Neuron (in vitro differentiated cells): ENCODE measurements around the gene KIF21B.

Experiments used
- H2AFZ ChIP-seq: one replicate; pipeline ENCODE4 v1.6.1; 2013; ENCODE audit warnings: low read depth, mild to moderate bottlenecking, inconsistent platforms, low read length, moderate library complexity
- H3K27me3 ChIP-seq: one replicate; pipeline ENCODE4 v1.6.1; 2013; ENCODE audit warnings: low read length; ENCODE audit not compliant: insufficient read depth
- H3K36me3 ChIP-seq: one replicate; pipeline ENCODE4 v1.6.1; 2013; ENCODE audit warnings: low read length; ENCODE audit not compliant: insufficient read depth
- H3K4me1 ChIP-seq: one replicate; pipeline ENCODE4 v1.6.1; 2013; ENCODE audit warnings: low read length; ENCODE audit not compliant: insufficient read depth
- H3K4me3 ChIP-seq: 2 replicates; pipeline ENCODE4 v1.5.1; 2013; ENCODE audit warnings: mild to moderate bottlenecking, low read length, moderate library complexity
- H3K9me3 ChIP-seq: one replicate; pipeline ENCODE4 v1.6.1; 2013; ENCODE audit warnings: low read length

Gene KIF21B

GRCh38 chr1:201011616-201012015, 11.9 kb downstream of the KIF21B start:
- no peak overlapping the region for H2AFZ ChIP-seq
- no peaks in the 10 kb centered on the region for H3K9me3 ChIP-seq
- H3K4me3 ChIP-seq: no peak overlapping the region
- H3K27me3 ChIP-seq: no peaks in the 10 kb centered on the region
- no peaks in the 10 kb centered on the region for H3K36me3 ChIP-seq
- peaks cover 45% of the 10 kb centered on the region for H3K4me1 ChIP-seq

DNA sequence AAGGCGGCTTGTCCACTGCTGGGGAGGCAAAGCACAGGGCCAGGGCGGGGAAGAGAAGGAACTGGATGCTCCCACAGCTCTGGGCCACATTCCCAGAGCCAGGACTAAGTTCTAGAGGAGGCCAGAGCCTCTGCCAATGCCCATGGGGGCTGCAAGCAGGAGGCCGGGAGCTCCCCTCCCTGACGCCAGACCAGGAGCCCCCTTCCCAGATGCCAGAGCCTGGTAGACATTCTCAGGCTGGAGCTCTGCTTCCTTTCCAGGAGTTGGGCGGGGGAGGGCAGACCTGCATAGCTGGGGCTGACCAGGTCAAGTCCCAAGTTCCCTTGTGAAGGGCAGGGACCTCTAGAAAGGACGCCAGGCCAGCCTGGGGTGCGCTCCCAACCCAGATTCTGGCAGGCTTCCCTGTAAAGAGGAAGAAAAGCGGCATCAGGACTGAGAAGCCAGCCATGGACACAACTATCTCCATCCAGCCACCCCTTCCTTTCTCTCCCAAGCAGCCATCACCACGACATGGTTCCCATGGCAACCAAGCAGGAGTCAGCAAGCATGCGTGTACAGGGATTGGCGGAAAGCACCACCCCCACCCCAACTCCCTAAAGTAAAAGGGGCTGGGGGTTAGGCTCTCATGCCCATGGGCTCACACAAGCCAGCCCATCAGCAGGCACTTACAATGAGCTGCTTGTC, 13.4 kb downstream of the KIF21B start:
- peaks cover 2% of the 10 kb centered on the region for H3K36me3 ChIP-seq
- H2AFZ ChIP-seq: no peak overlapping the region
- no peaks in the 10 kb centered on the region for H3K27me3 ChIP-seq
- H3K9me3 ChIP-seq: no peaks in the 10 kb centered on the region
- H3K4me3 ChIP-seq: no peak overlapping the region
- H3K4me1 ChIP-seq: peaks cover 48% of the 10 kb centered on the region

DNA sequence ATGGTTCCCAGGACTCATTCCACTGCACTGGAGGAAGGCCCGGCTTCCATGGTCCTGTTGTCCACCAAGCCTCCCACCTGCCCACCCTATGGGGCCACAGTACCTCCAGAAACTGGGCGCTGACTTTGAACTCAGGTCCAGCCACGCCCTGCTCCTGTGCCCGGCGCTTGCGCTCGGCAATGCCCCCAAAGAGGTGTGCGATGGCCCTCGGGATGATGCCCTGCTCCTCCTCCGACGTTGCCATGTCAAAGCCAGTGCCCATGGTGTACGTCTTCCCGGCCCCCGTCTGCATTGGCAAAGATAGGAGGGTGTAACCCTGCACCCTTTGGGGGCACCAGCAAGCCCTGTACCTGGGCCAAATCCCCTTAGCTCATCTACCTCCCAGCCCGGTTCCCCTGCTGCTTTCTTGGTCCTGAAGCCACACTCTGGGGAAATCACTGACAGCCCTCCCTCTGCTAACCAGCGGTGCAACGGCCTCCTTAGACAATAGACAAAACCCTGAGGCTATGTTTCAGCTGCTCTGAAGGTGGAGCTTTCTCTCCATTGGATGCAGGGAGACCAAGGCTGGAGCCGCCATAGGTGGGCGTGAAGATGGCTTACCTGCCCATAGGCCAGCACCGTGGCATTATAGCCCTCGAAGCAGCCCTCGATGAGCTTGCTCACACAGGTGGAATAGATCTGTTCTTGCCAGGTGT, 14.7 kb downstream of the KIF21B start:
- H3K4me1 ChIP-seq: peaks cover 37% of the 10 kb centered on the region
- no peaks in the 10 kb centered on the region for H3K27me3 ChIP-seq
- H3K4me3 ChIP-seq: no peak overlapping the region
- peaks cover 10% of the 10 kb centered on the region for H3K36me3 ChIP-seq
- H2AFZ ChIP-seq: no peak overlapping the region
- no peaks in the 10 kb centered on the region for H3K9me3 ChIP-seq

GRCh38 chr1:201007481-201007880, 16.0 kb downstream of the KIF21B start:
- Histone ChIP-seq H3K36me3 (peaks cover 18% of the 10 kb centered on the region), H3K27me3 (no peaks in the 10 kb centered on the region), H3K4me3 (no peak overlapping the region)

DNA sequence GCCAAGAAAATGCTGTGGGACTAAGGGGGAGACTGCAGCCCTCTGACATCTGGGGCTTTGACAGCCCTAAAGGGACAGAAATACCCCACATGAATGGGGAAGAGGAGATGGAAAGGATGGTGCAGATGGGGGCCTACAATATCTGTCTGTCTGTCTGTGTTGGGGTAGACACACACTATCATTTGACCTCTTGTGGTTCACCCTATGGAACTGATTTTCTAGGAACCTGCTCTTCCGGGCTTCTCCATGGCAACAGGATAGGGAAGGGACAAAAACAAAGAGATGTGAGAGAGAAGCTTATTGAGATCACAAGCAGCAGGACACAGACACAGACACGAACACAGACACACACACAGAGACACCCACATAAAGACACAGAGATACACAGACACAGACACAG, 17.1 kb downstream of the KIF21B start:
- Histone ChIP-seq H2AFZ (no peak overlapping the region), H3K9me3 (no peaks in the 10 kb centered on the region), H3K36me3 (peaks cover 23% of the 10 kb centered on the region), H3K4me1 (peaks cover 31% of the 10 kb centered on the region), H3K4me3 (no peak overlapping the region), H3K27me3 (no peaks in the 10 kb centered on the region)

More at GRCh38 chr1:201007481-201007880, 16.0 kb downstream of the KIF21B start:
- no peak overlapping the region for H2AFZ ChIP-seq
- peaks cover 36% of the 10 kb centered on the region for H3K4me1 ChIP-seq
- H3K9me3 ChIP-seq: no peaks in the 10 kb centered on the region

- Histone ChIP-seq H3K27me3 (no peaks in the 10 kb centered on the region), H3K4me1 (peaks cover 15% of the 10 kb centered on the region), H3K36me3 (peaks cover 31% of the 10 kb centered on the region), H2AFZ (no peak overlapping the region), H3K4me3 (no peak overlapping the region), H3K9me3 (no peaks in the 10 kb centered on the region)
These were observed 18.8 kb downstream of the KIF21B start for GRCh38 chr1:201004732-201005131.

GRCh38 chr1:201004154-201004553, 19.4 kb downstream of the KIF21B start:
- H3K27me3 ChIP-seq: no peaks in the 10 kb centered on the region
- H2AFZ ChIP-seq: no peak overlapping the region
- H3K36me3 ChIP-seq: peaks cover 37% of the 10 kb centered on the region

DNA sequence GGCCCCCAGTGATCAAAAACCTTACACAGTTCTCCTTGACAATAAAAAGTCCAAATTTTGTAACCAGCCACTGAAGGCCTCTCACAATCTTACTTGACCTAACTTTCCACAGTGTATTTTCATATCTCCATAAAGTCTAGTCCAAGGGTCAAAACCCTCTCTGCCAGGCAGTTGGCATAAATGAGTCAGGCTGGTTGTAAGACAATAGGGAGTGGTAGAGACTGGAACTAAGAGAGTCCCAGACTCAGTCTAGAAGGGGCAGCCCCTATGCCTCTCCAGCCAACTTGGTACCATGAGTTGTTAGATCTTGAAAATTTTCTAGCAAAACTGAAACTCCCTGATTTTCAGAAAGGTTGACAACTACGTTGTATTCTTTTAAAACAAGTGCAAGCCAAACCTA, 21.0 kb downstream of the KIF21B start:
- Histone ChIP-seq H3K9me3 (no peaks in the 10 kb centered on the region), H3K4me3 (no peak overlapping the region), H2AFZ (no peak overlapping the region), H3K4me1 (peaks cover 8% of the 10 kb centered on the region), H3K27me3 (no peaks in the 10 kb centered on the region), H3K36me3 (peaks cover 48% of the 10 kb centered on the region)

More at GRCh38 chr1:201004154-201004553, 19.4 kb downstream of the KIF21B start:
- Histone ChIP-seq H3K4me1 (peaks cover 12% of the 10 kb centered on the region), H3K4me3 (no peak overlapping the region), H3K9me3 (no peaks in the 10 kb centered on the region)

DNA sequence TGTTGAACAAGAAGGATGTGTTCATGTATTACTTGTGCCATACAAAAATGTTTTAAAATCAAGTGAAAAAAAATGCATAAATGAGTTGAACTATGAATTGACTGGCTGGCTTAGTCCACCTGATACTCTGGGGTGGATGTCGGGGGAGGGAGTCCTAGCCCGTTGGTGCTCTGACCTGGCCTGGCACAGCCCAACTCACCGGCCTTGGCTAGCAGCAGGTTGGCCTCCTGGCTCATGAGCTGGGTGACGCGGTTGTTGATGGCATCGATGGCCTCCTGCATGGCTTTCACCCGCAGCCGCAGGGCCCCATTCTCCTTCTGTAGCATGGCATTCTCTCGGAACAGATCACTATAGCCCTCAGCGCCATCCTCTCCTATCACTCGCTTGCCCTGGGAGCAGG, 21.6 kb downstream of the KIF21B start:
- Histone ChIP-seq H3K4me1 (peaks cover 8% of the 10 kb centered on the region), H3K4me3 (no peak overlapping the region), H2AFZ (no peak overlapping the region), H3K9me3 (no peaks in the 10 kb centered on the region), H3K27me3 (no peaks in the 10 kb centered on the region), H3K36me3 (peaks cover 52% of the 10 kb centered on the region)

DNA sequence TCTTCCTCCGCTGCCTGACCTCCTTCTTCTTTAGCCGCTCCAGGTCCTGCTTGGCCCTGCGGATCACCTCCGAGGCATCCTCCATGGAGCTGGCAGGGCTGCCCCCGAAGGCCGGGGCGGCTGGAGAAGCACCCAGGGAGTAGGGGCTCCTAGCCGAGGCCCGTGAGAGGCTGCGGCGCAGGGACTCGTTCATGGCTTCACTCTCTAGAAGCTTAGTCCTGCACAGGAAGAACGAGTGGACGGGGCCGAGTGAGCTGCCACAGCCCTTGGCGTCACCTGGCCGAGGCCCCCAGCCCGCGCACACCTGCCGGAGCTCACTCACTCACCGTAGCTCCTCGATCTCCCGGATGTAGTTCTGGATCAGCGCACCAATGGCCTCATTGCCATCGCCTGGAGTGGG, 23.1 kb downstream of the KIF21B start:
- Histone ChIP-seq H3K27me3 (no peaks in the 10 kb centered on the region), H3K9me3 (no peaks in the 10 kb centered on the region), H3K36me3 (peaks cover 64% of the 10 kb centered on the region), H2AFZ (no peak overlapping the region), H3K4me1 (no peaks in the 10 kb centered on the region), H3K4me3 (no peak overlapping the region)

DNA sequence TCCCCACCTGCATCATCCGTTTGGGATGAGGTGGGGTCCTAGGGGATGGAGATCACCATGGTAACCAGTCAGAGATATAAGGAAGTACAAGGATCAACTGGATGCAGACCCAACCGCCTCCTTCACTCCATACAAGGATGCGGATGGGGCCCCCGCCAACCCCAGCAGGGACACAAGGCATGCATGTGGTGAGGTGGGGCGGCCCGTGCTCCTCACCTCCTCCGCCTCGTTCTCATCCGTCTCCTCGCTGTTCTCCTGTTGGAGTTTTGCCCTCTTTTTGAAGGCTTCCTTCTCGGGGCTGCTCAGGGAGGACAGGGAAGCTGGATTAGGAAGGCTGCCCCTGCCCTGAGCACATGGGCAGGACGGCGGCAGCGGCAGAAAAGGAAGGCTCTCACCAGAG, 23.8 kb downstream of the KIF21B start:
- H3K36me3 ChIP-seq: peaks cover 62% of the 10 kb centered on the region
- H2AFZ ChIP-seq: no peak overlapping the region
- H3K4me1 ChIP-seq: no peaks in the 10 kb centered on the region
- H3K4me3 ChIP-seq: no peak overlapping the region
- no peaks in the 10 kb centered on the region for H3K9me3 ChIP-seq
- no peaks in the 10 kb centered on the region for H3K27me3 ChIP-seq

DNA sequence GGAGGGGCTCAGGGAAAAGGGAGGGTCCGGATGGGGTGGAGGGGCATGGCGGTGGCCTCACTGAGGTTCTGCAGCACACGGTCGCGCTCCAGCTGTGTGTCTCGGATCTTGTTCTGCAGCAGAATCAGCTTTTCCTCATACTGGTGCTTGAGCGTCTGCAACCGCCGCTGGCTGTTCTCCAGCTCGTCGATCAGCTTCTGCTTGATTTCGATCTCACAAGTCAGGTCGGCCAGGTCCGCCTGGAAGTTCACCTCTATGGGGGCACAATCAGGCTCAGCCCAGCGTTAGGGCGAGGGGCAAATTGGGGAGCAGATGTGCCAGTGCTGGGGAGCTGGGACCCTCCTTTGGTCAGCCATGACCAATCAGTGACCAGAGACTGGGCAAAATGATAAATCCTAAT, 25.2 kb downstream of the KIF21B start:
- Histone ChIP-seq H3K27me3 (no peaks in the 10 kb centered on the region), H3K4me3 (no peak overlapping the region), H3K4me1 (no peaks in the 10 kb centered on the region), H2AFZ (no peak overlapping the region), H3K36me3 (peaks cover 60% of the 10 kb centered on the region), H3K9me3 (no peaks in the 10 kb centered on the region)

- Histone ChIP-seq H3K36me3 (peaks cover 71% of the 10 kb centered on the region), H3K4me1 (peaks cover 5% of the 10 kb centered on the region), H2AFZ (no peak overlapping the region), H3K9me3 (no peaks in the 10 kb centered on the region), H3K27me3 (no peaks in the 10 kb centered on the region), H3K4me3 (no peak overlapping the region)
These were observed 31.0 kb downstream of the KIF21B start for GRCh38 chr1:200992382-200993048.
